Measurements from ENCODE around the gene GBE1. TPM values are rescaled to one million over a fixed set of nuclear protein-coding genes. Genes with fewer than 3 reads are reported as not detected.

GBE1 gene
- total RNA-seq, 4 donors from 2014 or later = 127 to 319 (median 239) TPM

- Histone ChIP-seq H3K9me3 (no peaks in the 10 kb centered on the region), H3K27me3 (no peaks in the 10 kb centered on the region), H3K4me1 (no peaks in the 10 kb centered on the region), H3K4me3 (no peak overlapping the region), H3K36me3 (peaks cover 0 to 64% of the 10 kb centered on the region in 2 donors), H3K27ac (no peak overlapping the region)
- DNase-seq (no peak), ATAC-seq (no peak)
- TF ChIP-seq POLR2A (IDR thresholded peaks at IDR 0.05) = no peak
- in situ Hi-C loops (cut with MboI; ENCODE audit: low sequenced_read_pairs in 4 of 4) (no loop called here), intact Hi-C loops (cut with DNase I; ENCODE audit: low total_unique reads) (no loop called here)
Measured at GRCh38 chr3:81632659-81633058, 128.8 kb downstream of the GBE1 start.

DNA sequence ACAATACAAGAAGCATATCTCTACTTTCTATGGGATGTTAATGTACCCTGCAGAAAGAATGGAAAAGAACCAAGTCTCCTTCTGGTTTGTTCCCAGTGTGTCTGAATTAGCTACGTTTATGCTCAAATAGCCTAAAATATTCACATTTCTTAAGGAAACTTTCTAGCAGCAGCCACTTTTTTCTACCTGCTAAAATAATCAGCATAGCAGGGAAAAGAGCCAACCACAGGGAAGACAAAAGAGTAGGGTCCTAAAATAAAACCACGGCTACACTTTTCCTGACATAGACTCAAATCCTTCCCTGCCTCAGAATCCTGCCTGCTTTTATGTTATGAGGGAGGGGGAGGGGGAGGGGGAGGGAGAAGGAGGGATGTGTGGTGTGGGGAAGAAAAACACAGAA, 136.7 kb downstream of the GBE1 start:
- no peak for TF ChIP-seq POLR2A (IDR thresholded peaks at IDR 0.05)
- TF ChIP-seq, protein P1, sequence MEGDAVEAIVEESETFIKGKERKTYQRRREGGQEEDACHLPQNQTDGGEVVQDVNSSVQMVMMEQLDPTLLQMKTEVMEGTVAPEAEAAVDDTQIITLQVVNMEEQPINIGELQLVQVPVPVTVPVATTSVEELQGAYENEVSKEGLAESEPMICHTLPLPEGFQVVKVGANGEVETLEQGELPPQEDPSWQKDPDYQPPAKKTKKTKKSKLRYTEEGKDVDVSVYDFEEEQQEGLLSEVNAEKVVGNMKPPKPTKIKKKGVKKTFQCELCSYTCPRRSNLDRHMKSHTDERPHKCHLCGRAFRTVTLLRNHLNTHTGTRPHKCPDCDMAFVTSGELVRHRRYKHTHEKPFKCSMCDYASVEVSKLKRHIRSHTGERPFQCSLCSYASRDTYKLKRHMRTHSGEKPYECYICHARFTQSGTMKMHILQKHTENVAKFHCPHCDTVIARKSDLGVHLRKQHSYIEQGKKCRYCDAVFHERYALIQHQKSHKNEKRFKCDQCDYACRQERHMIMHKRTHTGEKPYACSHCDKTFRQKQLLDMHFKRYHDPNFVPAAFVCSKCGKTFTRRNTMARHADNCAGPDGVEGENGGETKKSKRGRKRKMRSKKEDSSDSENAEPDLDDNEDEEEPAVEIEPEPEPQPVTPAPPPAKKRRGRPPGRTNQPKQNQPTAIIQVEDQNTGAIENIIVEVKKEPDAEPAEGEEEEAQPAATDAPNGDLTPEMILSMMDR (IDR thresholded peaks at IDR 0.05 in 4 of 5, conservative IDR thresholded peaks at IDR 0.05 in 1 of 5) = no peak
- no peaks in the 10 kb centered on the region for H3K9me3 ChIP-seq
- H3K27me3 ChIP-seq = no peaks in the 10 kb centered on the region
- H3K4me1 ChIP-seq = peaks cover 3 to 6% of the 10 kb centered on the region in 2 donors
- H3K27ac ChIP-seq = no peak overlapping the region
- ATAC-seq (no peak), DNase-seq (no peak)
- peaks cover 0 to 15% of the 10 kb centered on the region in 2 donors for H3K36me3 ChIP-seq
- no peak overlapping the region for H3K4me3 ChIP-seq
- in situ Hi-C loops (cut with MboI; ENCODE audit: low sequenced_read_pairs in 4 of 4) (no loop called here), intact Hi-C loops (cut with DNase I; ENCODE audit: low total_unique reads) (no loop called here)

- intact Hi-C loops (cut with DNase I; ENCODE audit: low total_unique reads) = no loop called here
- in situ Hi-C loops (cut with MboI; ENCODE audit: low sequenced_read_pairs in 4 of 4) = no loop called here
- peaks cover 0 to 15% of the 10 kb centered on the region in 2 donors for H3K36me3 ChIP-seq
Measured at GRCh38 chr3:81622395-81622794, 139.1 kb downstream of the GBE1 start.

GRCh38 chr3:81621277-81621676, 140.2 kb downstream of the GBE1 start:
- intact Hi-C loops (cut with DNase I; ENCODE audit: low total_unique reads) (no loop called here), in situ Hi-C loops (cut with MboI; ENCODE audit: low sequenced_read_pairs in 4 of 4) (no loop called here)
- no peak for TF ChIP-seq POLR2A (IDR thresholded peaks at IDR 0.05)
- ATAC-seq = no peak
- Histone ChIP-seq H3K9me3 (no peaks in the 10 kb centered on the region), H3K4me1 (peaks cover 3 to 5% of the 10 kb centered on the region in 2 donors), H3K36me3 (peaks cover 0 to 21% of the 10 kb centered on the region in 2 donors), H3K27me3 (no peaks in the 10 kb centered on the region), H3K27ac (no peak overlapping the region), H3K4me3 (no peak overlapping the region)
- no peak for DNase-seq

More at GRCh38 chr3:81622395-81622794, 139.1 kb downstream of the GBE1 start:
- H3K9me3 ChIP-seq = no peaks in the 10 kb centered on the region
- H3K4me1 ChIP-seq = peaks cover 3 to 6% of the 10 kb centered on the region in 2 donors
- no peak overlapping the region for H3K4me3 ChIP-seq
- ATAC-seq = no peak
- TF ChIP-seq, protein P1 (IDR thresholded peaks at IDR 0.05 in 4 of 5, conservative IDR thresholded peaks at IDR 0.05 in 1 of 5) = no peak
- no peak for TF ChIP-seq POLR2A (IDR thresholded peaks at IDR 0.05)
- H3K27me3 ChIP-seq = no peaks in the 10 kb centered on the region
- no peak for DNase-seq
- no peak overlapping the region for H3K27ac ChIP-seq

DNA sequence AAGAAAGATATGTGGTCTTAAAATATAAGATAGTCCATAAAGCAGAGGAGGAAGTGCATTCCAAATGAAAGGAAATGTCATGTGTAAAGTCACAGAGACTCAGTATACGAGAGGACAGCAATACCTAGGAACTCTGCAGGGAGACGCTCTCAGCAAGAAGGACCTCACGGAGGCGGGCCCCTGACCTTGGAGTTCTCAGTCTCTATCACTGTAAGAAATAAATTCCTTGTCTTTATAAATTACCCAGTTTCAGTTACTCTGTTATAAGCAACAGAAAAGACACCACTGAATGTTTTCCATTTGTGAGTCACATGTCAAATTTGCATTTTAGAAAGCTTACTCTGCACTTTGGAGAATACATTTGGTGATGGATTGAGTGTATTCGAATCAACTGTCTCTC, 140.6 kb downstream of the GBE1 start:
- Histone ChIP-seq H3K4me3 (no peak overlapping the region), H3K36me3 (peaks cover 0 to 21% of the 10 kb centered on the region in 2 donors), H3K4me1 (peaks cover under 1 to 3% of the 10 kb centered on the region in 2 donors), H3K9me3 (no peaks in the 10 kb centered on the region), H3K27ac (no peak overlapping the region), H3K27me3 (no peaks in the 10 kb centered on the region)
- TF ChIP-seq, protein P1 (IDR thresholded peaks at IDR 0.05 in 4 of 5, conservative IDR thresholded peaks at IDR 0.05 in 1 of 5) = no peak
- no peak for TF ChIP-seq POLR2A (IDR thresholded peaks at IDR 0.05)
- intact Hi-C loops (cut with DNase I; ENCODE audit: low total_unique reads) = no loop called here
- ATAC-seq (no peak), DNase-seq (no peak)
- in situ Hi-C loops (cut with MboI; ENCODE audit: low sequenced_read_pairs in 4 of 4) = no loop called here

DNA sequence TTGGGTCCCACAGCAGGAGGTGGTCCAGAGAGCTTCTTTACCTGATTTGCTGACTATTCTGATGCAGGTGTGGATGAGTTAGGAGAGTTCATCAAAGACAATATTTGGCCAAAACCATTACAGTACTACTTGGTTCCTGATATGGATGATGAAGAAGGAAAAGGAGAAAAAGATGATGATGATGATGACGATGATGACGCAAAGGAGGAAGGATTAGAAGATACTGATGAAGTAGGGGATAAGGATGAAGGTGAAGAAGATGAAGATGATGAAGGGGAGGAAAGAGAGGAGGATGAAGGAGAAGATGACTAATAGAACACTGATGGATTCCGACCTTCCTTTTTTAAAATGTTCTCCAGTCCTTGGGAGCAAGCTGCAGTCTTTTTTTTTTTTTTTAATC, 148.7 kb downstream of the GBE1 start:
- Histone ChIP-seq H3K27ac (no peak overlapping the region), H3K4me1 (no peaks in the 10 kb centered on the region), H3K36me3 (peaks cover 0 to 37% of the 10 kb centered on the region in 2 donors), H3K9me3 (no peaks in the 10 kb centered on the region), H3K4me3 (no peak overlapping the region), H3K27me3 (no peaks in the 10 kb centered on the region)
- TF ChIP-seq, protein P1 (IDR thresholded peaks at IDR 0.05 in 4 of 5, conservative IDR thresholded peaks at IDR 0.05 in 1 of 5) = no peak
- TF ChIP-seq POLR2A (IDR thresholded peaks at IDR 0.05) = no peak
- intact Hi-C loops (cut with DNase I; ENCODE audit: low total_unique reads) = no loop called here
- ATAC-seq (no peak), DNase-seq (no peak)
- in situ Hi-C loops (cut with MboI; ENCODE audit: low sequenced_read_pairs in 4 of 4) = no loop called here

Measured in gastrocnemius medialis (tissue), 4 donors.